HUDEP-2 (cell line): ENCODE results near the gene KIF7.
"Not testable (repeated sequence)": the region's sequence is repeated elsewhere in the genome, so short reads cannot be mapped to it uniquely, and the experiment has no call there.

ENCODE experiments used
- DNase-seq, 76 experiments: peaks; one replicate each; lab custom pipeline; 2025; ENCODE audit not compliant: unreplicated experiment in 76 of 76; lab: John Stamatoyannopoulos, UW

Gene KIF7, protein sequence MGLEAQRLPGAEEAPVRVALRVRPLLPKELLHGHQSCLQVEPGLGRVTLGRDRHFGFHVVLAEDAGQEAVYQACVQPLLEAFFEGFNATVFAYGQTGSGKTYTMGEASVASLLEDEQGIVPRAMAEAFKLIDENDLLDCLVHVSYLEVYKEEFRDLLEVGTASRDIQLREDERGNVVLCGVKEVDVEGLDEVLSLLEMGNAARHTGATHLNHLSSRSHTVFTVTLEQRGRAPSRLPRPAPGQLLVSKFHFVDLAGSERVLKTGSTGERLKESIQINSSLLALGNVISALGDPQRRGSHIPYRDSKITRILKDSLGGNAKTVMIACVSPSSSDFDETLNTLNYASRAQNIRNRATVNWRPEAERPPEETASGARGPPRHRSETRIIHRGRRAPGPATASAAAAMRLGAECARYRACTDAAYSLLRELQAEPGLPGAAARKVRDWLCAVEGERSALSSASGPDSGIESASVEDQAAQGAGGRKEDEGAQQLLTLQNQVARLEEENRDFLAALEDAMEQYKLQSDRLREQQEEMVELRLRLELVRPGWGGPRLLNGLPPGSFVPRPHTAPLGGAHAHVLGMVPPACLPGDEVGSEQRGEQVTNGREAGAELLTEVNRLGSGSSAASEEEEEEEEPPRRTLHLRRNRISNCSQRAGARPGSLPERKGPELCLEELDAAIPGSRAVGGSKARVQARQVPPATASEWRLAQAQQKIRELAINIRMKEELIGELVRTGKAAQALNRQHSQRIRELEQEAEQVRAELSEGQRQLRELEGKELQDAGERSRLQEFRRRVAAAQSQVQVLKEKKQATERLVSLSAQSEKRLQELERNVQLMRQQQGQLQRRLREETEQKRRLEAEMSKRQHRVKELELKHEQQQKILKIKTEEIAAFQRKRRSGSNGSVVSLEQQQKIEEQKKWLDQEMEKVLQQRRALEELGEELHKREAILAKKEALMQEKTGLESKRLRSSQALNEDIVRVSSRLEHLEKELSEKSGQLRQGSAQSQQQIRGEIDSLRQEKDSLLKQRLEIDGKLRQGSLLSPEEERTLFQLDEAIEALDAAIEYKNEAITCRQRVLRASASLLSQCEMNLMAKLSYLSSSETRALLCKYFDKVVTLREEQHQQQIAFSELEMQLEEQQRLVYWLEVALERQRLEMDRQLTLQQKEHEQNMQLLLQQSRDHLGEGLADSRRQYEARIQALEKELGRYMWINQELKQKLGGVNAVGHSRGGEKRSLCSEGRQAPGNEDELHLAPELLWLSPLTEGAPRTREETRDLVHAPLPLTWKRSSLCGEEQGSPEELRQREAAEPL (N-terminal part only)

DNA sequence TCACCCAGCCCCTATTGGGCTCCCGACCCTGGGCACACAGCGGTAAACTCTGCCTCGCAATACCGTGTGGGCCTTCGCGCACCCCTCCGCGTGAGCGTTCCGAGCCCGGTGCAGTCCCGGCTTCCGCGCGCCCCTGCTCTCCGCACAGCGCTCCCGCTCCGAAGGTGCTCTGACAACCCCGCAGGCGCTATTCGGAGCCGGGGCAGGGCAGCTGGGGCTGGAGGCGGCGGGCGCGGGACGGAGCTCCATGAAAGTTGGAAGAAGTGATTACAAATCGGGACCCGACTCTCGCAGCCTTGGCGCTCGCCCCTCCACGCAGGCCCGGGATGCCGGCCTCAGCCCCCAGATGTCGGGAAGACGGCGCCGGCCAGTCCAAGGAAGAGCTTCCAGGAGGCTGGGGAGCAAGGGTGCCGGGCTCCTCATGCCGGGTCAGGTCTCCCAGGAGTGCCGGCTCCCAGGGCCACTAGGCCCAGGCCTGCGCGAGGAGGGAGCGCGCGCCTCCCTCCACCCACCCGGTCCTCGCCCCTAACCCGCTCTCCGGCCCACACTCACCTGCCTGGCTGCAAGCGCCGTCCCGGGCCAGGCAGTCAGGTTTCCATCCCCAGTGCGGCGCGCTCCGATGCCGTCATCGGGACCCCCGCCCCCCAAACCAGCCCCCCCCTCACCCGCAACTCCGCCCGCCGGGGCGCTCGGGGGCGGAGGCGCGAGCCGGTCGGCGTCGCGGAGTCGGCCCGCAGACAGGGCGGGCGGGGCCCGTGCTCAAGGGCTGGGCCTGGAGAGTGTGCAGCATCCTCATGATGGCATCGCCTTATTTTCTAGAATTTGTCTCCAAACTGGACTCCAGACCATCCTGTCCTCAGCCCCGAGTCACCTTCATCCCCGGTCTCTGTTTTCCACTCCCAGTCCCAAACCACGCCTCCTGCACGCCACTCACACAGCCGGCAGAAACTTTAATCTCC is at the start of gene KIF7:
Gene KIF7 (minus strand): TSS at position 621 of the 959 bp plus-strand sequence. CDS start 2,537 bp downstream, outside the sequence.
- DNase-seq: no peak

DNA sequence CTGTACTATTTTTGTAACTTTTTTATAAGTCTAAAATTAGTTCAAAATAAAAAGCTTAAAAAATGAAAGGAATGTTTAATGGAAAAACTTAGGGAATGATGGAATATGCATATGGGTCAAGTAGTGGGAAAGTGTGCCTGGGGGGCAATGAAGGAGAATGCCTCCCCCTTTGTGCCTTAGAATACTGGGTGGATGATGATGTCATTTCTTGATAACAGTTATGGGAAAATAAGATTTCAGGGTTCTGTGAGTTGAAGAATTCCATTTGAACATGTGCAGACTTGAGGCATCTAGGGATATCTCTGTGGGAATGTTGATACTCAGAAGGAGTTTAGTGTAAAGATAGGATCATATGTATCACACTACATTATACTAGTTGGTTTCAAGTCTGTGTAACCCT is 49.1 kb upstream of the KIF7 start:
- DNase-seq: no peak

DNA sequence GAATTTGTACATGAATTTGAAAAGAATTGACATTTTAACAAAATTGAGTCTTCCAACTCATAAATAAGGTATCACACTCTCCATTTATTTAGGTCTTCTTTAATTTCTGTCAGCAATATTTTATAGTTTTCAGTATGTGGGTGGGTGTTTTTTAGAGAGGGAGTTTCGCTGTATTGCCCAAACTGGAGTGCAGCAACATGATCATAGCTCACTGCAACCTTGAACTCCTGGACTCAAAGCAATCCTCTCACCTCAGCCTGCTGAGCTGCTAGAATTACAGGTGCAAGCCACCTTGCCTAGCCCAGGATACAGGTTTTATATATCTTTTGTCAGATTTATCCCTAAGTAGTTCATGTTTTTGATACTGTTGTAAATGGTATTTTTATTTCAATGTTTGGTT is 39.9 kb upstream of the KIF7 start:
- no peak for DNase-seq

DNA sequence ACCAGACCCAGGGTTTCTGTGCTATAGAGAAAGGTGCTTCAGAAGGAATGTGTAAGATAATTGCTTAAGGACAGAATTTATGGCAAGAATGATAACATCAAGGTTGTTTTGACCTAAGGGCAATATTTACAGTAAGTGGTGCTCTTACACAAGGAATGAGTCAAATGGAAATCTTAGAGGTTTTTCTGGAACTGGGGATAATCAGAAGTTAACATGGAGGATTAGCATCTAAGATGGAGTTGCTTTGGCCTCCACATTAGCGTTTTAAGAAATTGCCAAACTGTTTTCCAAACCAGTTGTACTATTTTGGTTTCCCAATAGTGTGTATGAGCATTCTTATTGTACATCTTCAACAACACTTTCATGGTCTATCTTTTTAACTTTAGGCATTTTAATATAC is 38.4 kb upstream of the KIF7 start:
- DNase-seq: no peak

DNA sequence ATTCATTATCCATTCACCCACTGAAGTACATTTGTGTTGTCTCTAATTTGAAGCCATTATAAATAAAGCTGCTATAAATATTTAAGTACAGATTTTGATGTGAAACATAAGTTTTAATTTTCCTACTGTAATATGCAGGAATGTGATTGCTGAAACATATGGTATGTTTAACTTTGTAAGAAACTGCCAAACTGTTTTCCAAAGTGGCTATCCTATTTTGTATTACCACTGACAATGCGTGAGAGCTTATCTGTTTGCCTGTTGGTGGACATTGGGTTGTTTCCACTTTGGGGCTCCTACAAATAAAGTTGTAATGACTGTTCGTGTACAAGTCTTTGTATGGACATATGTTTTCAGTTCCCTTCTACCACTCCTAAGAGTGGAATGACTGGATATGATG is 37.8 kb upstream of the KIF7 start:
- DNase-seq: no peak

DNA sequence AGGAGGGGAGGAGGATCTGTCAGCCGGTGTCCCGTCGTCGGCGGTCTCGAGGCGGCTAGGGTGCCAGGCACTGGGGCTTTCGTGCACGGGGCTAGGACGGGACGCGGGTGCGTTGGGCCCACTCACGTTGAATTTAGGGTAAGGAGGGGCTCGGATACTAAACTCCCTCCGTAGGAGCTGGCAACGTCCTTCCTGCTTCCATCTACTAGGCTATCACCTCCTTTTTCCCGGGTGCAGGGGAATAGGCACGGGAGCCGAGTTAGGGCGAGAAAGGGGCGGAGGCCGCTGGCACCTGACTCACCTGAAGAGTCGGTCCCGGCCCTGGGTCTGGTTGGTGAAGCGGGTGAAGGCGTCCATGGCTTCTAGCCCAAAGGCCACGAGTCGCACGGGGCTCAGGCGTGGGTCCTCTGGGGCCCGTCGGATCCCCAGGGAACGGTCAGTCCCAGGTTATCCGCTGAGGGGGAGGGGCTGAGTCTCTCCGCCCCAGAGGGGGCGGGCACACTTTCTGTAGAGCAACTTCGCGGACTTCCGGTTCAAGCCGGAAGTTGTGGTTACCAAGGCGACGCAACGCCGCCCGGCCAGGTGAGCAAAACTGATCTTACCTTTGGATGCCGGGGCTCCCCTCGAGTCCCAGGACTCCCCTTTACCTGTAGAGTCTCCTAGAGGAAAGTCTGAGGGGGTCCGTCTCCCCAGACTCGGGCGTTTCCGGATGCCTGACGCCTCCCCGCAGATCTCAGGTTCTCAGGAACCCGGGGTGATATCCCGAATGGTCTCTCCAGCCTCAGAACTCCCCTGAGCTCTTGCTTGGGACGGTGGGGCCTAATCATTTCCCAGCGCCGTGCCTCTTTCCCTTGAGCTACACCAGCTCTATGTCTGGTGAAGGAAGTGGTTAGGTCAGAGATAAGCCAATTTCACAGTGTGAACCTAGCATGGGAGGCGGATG is 35.3 kb upstream of the KIF7 start, which contains the start of the genes PEX11A and WDR93:
Gene PEX11A (minus strand): TSS at position 479 of the 943 bp plus-strand sequence. CDS start 122 bp downstream, at position 357.
Gene WDR93 (plus strand): TSS at position 536 of the 943 bp plus-strand sequence. CDS start 10,936 bp downstream, outside the sequence.
- DNase-seq: peak in 63 of 76 experiments; percentile 5 to 73 (median 50)

DNA sequence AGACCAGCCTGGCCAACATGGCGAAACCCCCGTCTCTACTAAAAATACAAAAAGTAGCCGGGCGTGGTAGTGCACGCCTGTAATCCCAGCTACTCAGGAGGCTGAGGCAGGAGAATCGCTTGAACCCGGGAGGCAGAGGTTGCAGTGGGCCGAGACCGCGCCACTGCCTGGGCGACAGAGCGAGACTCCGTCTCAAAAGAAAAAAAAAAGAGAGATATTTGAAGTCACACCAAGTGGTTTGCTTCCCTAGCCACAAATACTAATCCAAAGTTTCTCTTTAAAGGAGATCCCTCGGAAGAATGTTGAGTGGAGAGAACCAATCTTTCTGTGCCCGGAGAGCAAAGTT is 34.6 kb upstream of the KIF7 start:
- DNase-seq: not testable (repeated sequence)

DNA sequence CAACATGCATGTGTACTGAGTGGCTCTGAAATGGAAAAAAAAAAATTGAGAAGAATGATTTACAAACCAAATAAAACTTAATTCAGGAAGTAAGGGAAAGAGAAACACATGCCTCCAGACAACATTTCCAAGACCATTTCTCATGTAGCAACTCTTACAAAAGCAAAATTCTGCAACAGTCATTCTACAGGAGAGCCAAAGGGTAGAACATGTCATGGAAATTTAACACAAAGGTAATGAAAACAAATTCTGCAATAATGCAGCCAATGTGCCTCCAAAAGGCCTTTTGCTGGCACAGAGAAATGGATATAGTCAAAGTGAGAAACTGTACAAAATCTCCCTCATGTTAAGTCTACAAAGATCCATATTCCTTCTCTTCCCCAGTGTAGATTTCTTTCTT is 31.3 kb upstream of the KIF7 start:
- no peak for DNase-seq

DNA sequence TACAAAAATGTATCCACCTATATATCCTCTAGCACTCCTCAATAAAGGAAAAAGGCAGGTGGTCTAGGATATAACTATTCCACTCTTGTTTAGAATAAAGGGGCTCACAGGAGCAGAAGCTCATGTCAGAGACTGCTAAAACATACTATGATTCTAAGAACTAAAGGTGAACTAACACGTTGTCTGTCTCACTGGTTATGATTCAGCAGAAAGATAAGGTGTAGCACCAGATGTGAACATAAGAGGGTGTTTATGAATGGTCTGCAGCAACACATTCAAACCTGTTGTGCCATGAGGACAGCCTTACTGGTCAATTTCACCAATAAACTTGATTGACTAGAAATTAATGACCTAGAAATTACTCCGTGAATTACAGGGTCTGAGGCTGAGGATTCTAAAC is 30.7 kb upstream of the KIF7 start:
- no peak for DNase-seq

DNA sequence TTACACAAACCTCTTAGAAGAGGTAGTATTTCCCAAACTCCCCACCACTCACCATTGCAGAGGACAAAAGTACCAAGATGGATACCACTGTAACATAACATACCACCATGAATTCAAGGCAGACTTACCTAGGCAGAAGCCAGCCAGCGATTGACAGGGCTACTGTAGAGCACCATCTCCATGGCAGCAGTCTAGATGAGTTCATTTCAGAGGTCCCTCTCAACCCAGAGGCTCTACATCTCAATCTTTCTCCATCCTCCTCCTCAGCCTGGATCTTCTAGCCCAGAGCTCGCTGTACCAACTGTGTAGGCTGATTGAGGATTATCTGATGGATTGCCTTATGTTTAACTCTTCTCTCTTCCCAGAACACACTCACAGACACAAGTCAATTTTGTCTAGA is 25.9 kb upstream of the KIF7 start:
- no peak for DNase-seq

DNA sequence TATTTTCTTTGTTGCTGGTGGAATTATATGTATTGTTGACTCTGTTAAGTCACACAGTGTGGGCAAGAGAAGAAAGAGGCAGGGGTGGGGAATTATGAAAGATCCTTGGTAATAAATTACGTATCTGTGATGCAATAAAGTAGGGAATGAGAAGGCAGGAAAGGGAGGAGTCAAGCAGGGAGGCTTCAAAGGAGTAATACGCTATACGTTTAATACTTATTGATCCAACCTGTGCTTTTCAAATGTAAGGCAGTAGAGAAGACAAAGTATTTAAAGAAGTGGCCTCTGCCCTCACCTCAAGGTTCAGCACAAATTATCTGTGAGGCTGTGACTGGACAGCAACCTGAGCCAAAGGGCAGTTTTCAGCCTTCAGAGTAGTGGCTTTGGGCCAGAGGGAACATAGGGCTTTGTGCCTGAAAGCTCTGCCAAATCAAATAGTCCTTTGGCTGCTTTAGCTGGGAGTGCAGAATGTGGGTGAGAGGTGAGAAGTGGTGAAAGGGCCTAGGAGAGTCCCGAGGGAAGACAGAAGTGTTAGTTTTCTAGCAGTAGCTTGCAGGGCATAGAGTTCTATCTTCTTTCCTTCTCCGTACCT is 25.1 kb upstream of the KIF7 start:
- no peak for DNase-seq

DNA sequence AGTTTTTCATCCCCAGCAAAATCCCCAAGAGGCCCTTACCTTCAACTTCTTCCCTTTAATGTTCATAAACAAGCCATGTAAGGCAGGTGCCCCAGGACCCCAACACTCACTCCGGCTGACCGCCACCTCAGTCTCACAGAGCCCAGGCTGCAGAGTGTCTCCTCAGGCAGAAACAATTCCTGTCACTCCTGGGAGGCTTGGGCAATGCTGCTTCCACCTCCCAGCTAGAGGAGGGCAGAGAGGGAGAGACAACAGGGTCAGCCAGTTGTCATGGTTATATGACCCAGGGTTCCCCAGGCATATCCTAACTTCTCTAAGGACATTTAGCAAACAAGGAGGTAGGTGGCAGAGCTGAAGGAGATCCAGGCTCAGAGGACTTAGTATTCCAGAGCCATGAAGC is 23.9 kb upstream of the KIF7 start, which contains the start of gene PLIN1:
Gene PLIN1 (minus strand): TSS at position 156 of the 400 bp plus-strand sequence. CDS start 1,878 bp downstream, outside the sequence.
- DNase-seq: no peak

DNA sequence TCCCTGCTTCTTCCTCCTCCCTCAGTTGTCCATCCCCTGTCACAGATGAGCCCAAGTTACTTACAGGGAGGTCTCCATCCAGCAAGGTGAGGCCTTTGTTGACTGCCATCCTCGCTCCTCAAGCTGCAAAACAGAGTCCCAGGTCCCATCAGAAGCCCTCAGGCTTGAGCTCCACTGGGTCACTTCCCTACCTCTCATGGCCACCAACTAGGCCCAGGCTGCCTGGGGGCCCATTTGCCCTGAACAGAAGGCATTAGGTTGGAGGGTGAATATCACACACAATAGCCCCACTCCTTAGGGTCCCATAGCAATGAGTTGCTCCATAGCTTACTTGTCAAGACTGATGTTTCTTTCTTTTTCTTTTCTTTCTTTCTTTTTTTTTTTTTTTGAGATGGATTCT is 22.1 kb upstream of the KIF7 start:
- no peak for DNase-seq

DNA sequence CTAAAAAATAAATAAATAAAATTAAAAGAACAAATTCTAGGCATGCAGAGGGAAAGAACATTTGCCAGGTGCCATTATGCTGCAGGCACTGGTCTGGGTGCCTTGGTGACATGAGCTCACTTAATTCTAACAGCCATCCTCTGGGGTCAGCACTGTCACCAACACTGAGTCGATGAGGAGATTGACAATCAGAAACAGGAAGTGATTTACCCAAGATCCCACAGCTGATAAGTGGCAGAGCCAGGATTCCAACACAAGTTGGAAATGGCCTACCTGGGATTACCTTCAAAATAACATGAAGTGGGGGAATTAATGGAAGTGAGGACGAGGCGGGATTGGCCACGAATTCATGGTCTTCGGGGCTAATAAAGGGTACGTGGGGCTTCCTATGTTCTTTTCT is 20.3 kb upstream of the KIF7 start:
- no peak for DNase-seq

DNA sequence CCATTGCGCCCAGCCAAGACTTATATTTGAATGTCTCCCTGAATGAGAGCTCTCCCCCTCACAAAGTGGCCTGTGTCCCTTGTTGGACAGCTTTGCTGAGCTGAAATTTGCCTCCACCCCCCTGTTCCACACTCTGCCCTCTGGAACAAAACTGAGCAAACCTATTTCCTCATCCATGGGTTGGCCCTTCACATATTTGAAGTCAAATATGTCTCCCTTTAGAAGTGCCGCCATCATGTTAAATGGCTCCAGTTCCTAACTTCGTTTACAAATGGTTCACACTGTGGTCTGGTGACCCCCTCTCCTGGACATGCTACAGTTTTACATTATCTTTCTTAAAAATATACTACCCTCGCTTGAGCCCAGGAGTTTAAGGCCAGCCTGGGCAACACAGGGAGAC is 19.3 kb upstream of the KIF7 start:
- no peak for DNase-seq

DNA sequence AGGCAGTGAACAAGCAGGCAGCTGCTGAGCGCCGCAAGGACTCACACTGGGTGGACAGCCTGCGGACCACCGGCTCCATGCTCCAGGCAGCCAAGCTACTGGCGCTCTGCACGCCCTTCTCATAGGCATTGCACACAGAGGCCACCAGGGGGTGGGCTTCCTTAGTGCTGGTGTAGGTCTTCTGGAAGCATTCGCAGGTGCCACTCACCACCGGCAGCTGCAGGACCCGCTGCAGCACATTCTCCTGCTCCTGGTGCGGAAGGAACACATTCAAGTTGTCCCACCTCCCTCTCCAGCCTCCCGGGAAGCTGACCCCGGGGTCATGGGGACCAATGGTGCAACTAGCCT is 17.9 kb upstream of the KIF7 start:
- peak in 31 of 76 experiments; percentile 6 to 56 (median 19) for DNase-seq

DNA sequence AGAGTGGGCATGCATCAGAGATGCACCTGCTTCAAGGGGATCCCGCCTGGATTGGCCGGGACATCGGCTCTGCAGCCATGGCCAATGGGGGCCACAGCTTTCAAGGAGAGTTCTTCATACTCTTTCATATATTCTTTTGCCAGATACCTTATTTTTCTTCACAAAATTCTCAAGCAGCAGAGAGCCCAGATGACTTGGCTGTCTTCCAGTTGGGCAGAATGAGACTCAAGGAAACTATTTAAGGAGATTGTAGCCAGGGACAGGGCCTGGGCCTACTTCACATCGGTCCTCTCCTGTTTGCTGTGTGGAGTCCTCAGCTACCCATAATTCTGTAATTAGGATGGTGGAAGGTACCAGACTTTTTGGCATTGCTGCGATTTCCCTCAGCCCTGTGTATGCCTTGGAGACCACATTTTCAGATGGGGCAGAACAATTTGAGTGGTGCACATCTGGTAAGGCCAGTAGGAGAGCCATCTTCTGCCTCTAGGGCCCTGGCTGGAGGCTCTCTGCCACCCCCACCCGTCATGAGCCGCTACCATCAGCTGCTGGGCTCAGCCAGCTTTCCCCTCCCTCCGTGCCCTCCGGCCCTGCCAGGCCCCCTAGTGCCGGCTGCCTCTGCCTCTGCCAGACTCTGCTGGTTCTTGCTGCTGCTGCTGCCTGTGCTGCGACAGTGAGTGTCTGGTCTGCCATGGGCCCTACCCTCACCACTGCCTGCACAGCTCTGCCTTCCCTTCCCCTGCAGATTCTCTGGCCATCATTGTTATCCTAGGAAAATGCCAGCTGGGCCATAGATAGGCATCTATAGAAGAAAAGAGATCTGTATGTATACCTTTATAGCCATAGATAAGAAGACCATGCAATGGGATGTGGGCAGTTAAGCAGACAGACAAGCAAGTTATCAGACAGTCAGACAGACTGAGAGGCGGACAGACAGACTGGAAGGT is 17.2 kb upstream of the KIF7 start:
- no peak for DNase-seq
